Tibial nerve (tissue), 4 donors: ENCODE measurements around the gene LILRA5. TPM values are rescaled to one million over a fixed set of nuclear protein-coding genes. Genes with fewer than 3 reads are reported as not detected.

ENCODE experiments used
- DNase-seq, 2 donors: peaks; one replicate each; pipeline ENCODE4 v3.0.0-alpha.2; 2019; ENCODE audit warnings: low spot score in 2 of 2
- H3K27ac ChIP-seq, 4 donors: fragments of 200-600 bp; sonication (generic) in 3 of 4; one replicate each; pipeline ENCODE4 v1.5.1; 2017 to 2019; ENCODE audit warnings: mild to moderate bottlenecking in 1 of 4
- H3K27me3 ChIP-seq, 2 donors: fragments of 200-600 bp; sonication (generic) in 1 of 2; one replicate each; pipeline versions ENCODE4 v1.5.1 to v1.6.0; 2017 to 2019
- H3K36me3 ChIP-seq, 3 donors: fragments of 200-600 bp; sonication (generic); one replicate each; pipeline ENCODE4 v1.5.1; 2018 to 2019
- H3K4me1 ChIP-seq, 4 donors: fragments of 200-600 bp; sonication (generic) in 3 of 4; one replicate each; pipeline ENCODE4 v1.5.1; 2017 to 2019
- H3K4me3 ChIP-seq, 4 donors: fragments of 200-600 bp; sonication (generic) in 3 of 4; one replicate each; pipeline ENCODE4 v1.5.1; 2017 to 2019; ENCODE audit warnings: mild to moderate bottlenecking in 1 of 4, moderate library complexity in 1 of 4
- H3K9me3 ChIP-seq, 4 donors: fragments of 200-600 bp; sonication (generic) in 3 of 4; one replicate each; pipeline ENCODE4 v1.5.1; 2017 to 2019
- CTCF ChIP-seq, 5 experiments: fragments of 200-600 bp in 3 of 5; fragments of 450-650 bp in 2 of 5; sonication (generic) in 3 of 5; IDR thresholded peaks; one replicate each; pipeline ENCODE4 v1.5.1; 2016 to 2019; ENCODE audit warnings: antibody characterized with exemption in 5 of 5, mild to moderate bottlenecking in 3 of 5, moderate library complexity in 2 of 5
- EP300 ChIP-seq, 2 donors: sonication (generic); formaldehyde crosslinking; IDR thresholded peaks; one replicate each; pipeline ENCODE4 v1.6.1; 2017; ENCODE audit warnings: antibody characterized with exemption in 2 of 2, mild to moderate bottlenecking in 1 of 2
- POLR2A ChIP-seq, 2 donors: fragments of 450-650 bp; IDR thresholded peaks; one replicate each; pipeline ENCODE4 v1.6.1; 2017; ENCODE audit warnings: antibody characterized with exemption in 2 of 2, mild to moderate bottlenecking in 2 of 2, moderate library complexity in 2 of 2
- WGBS, 2 donors: methylation state at CpG; one replicate each; pipeline ENCODE4 v1.1.5; 2018; 5-methylcytosine and 5-hydroxymethylcytosine counted together
- small RNA-seq: library from RNA; depleted of rRNA; stranded (forward); fragments of <200 nt; gene quantifications from one replicate; pipeline ENCODE3, GENCODE V24; 2016
- total RNA-seq, 4 donors: library from RNA; depleted of rRNA; stranded (reverse); fragments of >200 nt; gene quantifications; one replicate each; pipeline ENCODE4 v1.1.0, GENCODE V29; 2016

The LILRA5 gene
- total RNA-seq, 4 donors from 2014 or later, result 0.42 to 3.9 (median 1.4) TPM; not detected in 1

GRCh38 chr19:54266133-54266532, 46.8 kb downstream of the LILRA5 start:
- H3K36me3 ChIP-seq, result no peaks in the 10 kb centered on the region
- H3K9me3 ChIP-seq, result no peaks in the 10 kb centered on the region
- no peak overlapping the region for H3K4me3 ChIP-seq
- 6 to 9% methylated on average over 6 of the region's 6 CpGs for WGBS, 2 donors
- no peaks in the 10 kb centered on the region for H3K4me1 ChIP-seq
- no peak for TF ChIP-seq EP300 (IDR thresholded peaks at IDR 0.05)
- TF ChIP-seq POLR2A (IDR thresholded peaks at IDR 0.05), result no peak
- TF ChIP-seq CTCF (IDR thresholded peaks at IDR 0.05), result peak; percentile 46 to 67 (median 51)
- no peak overlapping the region for H3K27ac ChIP-seq
- H3K27me3 ChIP-seq, result no peaks in the 10 kb centered on the region
- peak; percentile 51 to 83 for DNase-seq

GRCh38 chr19:54262470-54262869, 50.5 kb downstream of the LILRA5 start:
- 86 to 87% methylated on average over 2 of the region's 2 CpGs for WGBS, 2 donors
- no peaks in the 10 kb centered on the region for H3K36me3 ChIP-seq
- no peaks in the 10 kb centered on the region for H3K27me3 ChIP-seq
- no peak overlapping the region for H3K4me3 ChIP-seq
- no peak overlapping the region for H3K27ac ChIP-seq
- TF ChIP-seq EP300 (IDR thresholded peaks at IDR 0.05), result no peak
- no peak for TF ChIP-seq POLR2A (IDR thresholded peaks at IDR 0.05)
- TF ChIP-seq CTCF (IDR thresholded peaks at IDR 0.05), result no peak
- no peaks in the 10 kb centered on the region for H3K9me3 ChIP-seq
- no peak for DNase-seq
- no peaks in the 10 kb centered on the region for H3K4me1 ChIP-seq

GRCh38 chr19:54262066-54262465, 50.9 kb downstream of the LILRA5 start:
- H3K27me3 ChIP-seq, result no peaks in the 10 kb centered on the region
- no peaks in the 10 kb centered on the region for H3K4me1 ChIP-seq
- DNase-seq, result no peak
- no peaks in the 10 kb centered on the region for H3K9me3 ChIP-seq
- H3K36me3 ChIP-seq, result no peaks in the 10 kb centered on the region
- H3K4me3 ChIP-seq, result no peak overlapping the region
- WGBS, 2 donors, result 71 to 73% methylated on average over 11 of the region's 11 CpGs
- TF ChIP-seq CTCF (IDR thresholded peaks at IDR 0.05) (no peak), EP300 (IDR thresholded peaks at IDR 0.05) (no peak), POLR2A (IDR thresholded peaks at IDR 0.05) (no peak)
- no peak overlapping the region for H3K27ac ChIP-seq

GRCh38 chr19:54257116-54257480, 55.9 kb downstream of the LILRA5 start, which contains the start of gene LILRB5:
LILRB5 (minus strand) TSS chr19:54257273; CDS start chr19:54257193, 80 bp downstream.
- Histone ChIP-seq H3K27me3 (peaks cover 0 to 32% of the 10 kb centered on the region in 2 donors), H3K36me3 (no peaks in the 10 kb centered on the region), H3K4me1 (no peaks in the 10 kb centered on the region), H3K9me3 (no peaks in the 10 kb centered on the region), H3K27ac (no peak within 1 kb of the TSS), H3K4me3 (peak within 1 kb of the TSS in 1 of 4 donors; percentile 34)
- 57 to 62% methylated on average over 8 of the region's 9 CpGs for WGBS, 2 donors
- DNase-seq, result no peak
- TF ChIP-seq CTCF (IDR thresholded peaks at IDR 0.05) (no peak), EP300 (IDR thresholded peaks at IDR 0.05) (peak in 1 of 2 donors; percentile 20), POLR2A (IDR thresholded peaks at IDR 0.05) (no peak)

Small RNAs within 50 kb of the gene (small RNA-seq; reads per million reads assigned to genes)
- gene AC245884.12 (not detected), gene MIR4752 (not detected), gene RNU6-1307P (not detected)

Other genes with a start within 250 kb of the LILRA5 start
- not detected for gene VSTM1, start 249.3 kb downstream of the LILRA5 start, total RNA-seq
- gene TARM1, start 231.8 kb downstream of the LILRA5 start, total RNA-seq, result not detected
- gene OSCAR, start 212.4 kb downstream of the LILRA5 start, total RNA-seq, result 1 to 10 TPM in 3 of 4 donors, under 1 TPM in 1; 0.66 to 7.2 (median 1.9) TPM
- 10 to 100 TPM in 3 of 4 donors, 1 to 10 TPM in 1; 2.8 to 40.0 (median 25.4) TPM for gene NDUFA3, start 210.3 kb downstream of the LILRA5 start, total RNA-seq
- gene TFPT, start 197.5 kb downstream of the LILRA5 start, total RNA-seq, result 10 to 100 TPM in 3 of 4 donors, 1 to 10 TPM in 1; 9.6 to 19.0 (median 13.5) TPM
- 10 to 100 TPM; 37.7 to 67.5 (median 42.9) TPM for gene PRPF31, start 197.4 kb downstream of the LILRA5 start, total RNA-seq
- gene CNOT3, start 175.4 kb downstream of the LILRA5 start, total RNA-seq, result 10 to 100 TPM; 21.6 to 30.3 (median 24.8) TPM
- gene LENG1, start 153.4 kb downstream of the LILRA5 start, total RNA-seq, result 10 to 100 TPM in 2 of 4 donors, 1 to 10 TPM in 2; 7.4 to 12.9 (median 10.4) TPM
- 1 to 10 TPM in 2 of 4 donors, under 1 TPM in 1, not detected in 1; 0.22 to 8.8 (median 4.4) TPM for gene TMC4, start 140.0 kb downstream of the LILRA5 start, total RNA-seq
- gene MBOAT7, start 123.6 kb downstream of the LILRA5 start, total RNA-seq, result 10 to 100 TPM; 45.0 to 94.5 (median 50.2) TPM
- gene TSEN34, start 121.9 kb downstream of the LILRA5 start, total RNA-seq, result 10 to 100 TPM; 37.3 to 70.8 (median 49.6) TPM
- gene RPS9, start 112.3 kb downstream of the LILRA5 start, total RNA-seq, result 1,000 to 10,000 TPM; 1,361 to 2,045 (median 1,633) TPM
- 10 to 100 TPM in 2 of 4 donors, 1 to 10 TPM in 2; 4.4 to 98.1 (median 16.5) TPM for gene LILRB3, start 90.2 kb downstream of the LILRA5 start, total RNA-seq
- 10 to 100 TPM in 1 of 4 donors, 1 to 10 TPM in 1, under 1 TPM in 2; 0.22 to 10.2 (median 0.90) TPM for gene LILRA6, start 70.4 kb downstream of the LILRA5 start, total RNA-seq
- gene LILRB5, start 55.9 kb downstream of the LILRA5 start, total RNA-seq, result 10 to 100 TPM in 3 of 4 donors, 1 to 10 TPM in 1; 8.3 to 49.5 (median 17.0) TPM
- 1 to 10 TPM; 1.6 to 8.4 (median 4.4) TPM for gene LILRB2, start 32.1 kb downstream of the LILRA5 start, total RNA-seq
- gene LILRA4, start 26.0 kb upstream of the LILRA5 start, total RNA-seq, result not detected
- 10 to 100 TPM; 15.5 to 59.1 (median 31.1) TPM for gene LAIR1, start 51.8 kb upstream of the LILRA5 start, total RNA-seq
- 10 to 100 TPM; 21.0 to 50.0 (median 34.9) TPM for gene TTYH1, start 102.3 kb upstream of the LILRA5 start, total RNA-seq
- gene LENG8, start 136.0 kb upstream of the LILRA5 start, total RNA-seq, result 100 to 1,000 TPM; 189 to 389 (median 285) TPM
- 10 to 100 TPM in 1 of 4 donors, 1 to 10 TPM in 3; 5.9 to 10.3 (median 9.4) TPM for gene LENG9, start 150.6 kb upstream of the LILRA5 start, total RNA-seq
- 10 to 100 TPM; 38.9 to 62.2 (median 50.2) TPM for gene CDC42EP5, start 160.1 kb upstream of the LILRA5 start, total RNA-seq
- gene LAIR2, start 189.7 kb upstream of the LILRA5 start, total RNA-seq, result not detected